ENCODE measurements around the gene LRRC26.

Gene LRRC26

GRCh38 chr9:137168904-137169856 lies 671 bp downstream of the LRRC26 start:
- peak overlapping the region; percentile 60; the same call in 1 of the 2 replicates for H3K4me3 ChIP-seq (ENCODE audit: low read length)
- H3K4me1 ChIP-seq (ENCODE audit: insufficient read depth, low read length) = no peaks in the 10 kb centered on the region
- no peak overlapping the region for H3K9ac ChIP-seq (ENCODE audit: low read depth, low read length)
- peaks cover 100% of the 10 kb centered on the region for H3K27me3 ChIP-seq (ENCODE audit: insufficient read depth, low read length)
- H3K36me3 ChIP-seq (ENCODE audit: insufficient read depth, low read depth, low read length) = no peaks in the 10 kb centered on the region
- H3K27ac ChIP-seq (ENCODE audit: low read length) = no peak overlapping the region
- no peaks in the 10 kb centered on the region for H3K9me3 ChIP-seq (ENCODE audit: insufficient read depth, low read depth, low read length)

GRCh38 chr9:137168573-137168903 lies 1.3 kb downstream of the LRRC26 start:
- Histone ChIP-seq H3K9ac (ENCODE audit: low read depth, low read length) (no peak overlapping the region), H3K27me3 (ENCODE audit: insufficient read depth, low read length) (peaks cover 100% of the 10 kb centered on the region), H3K36me3 (ENCODE audit: insufficient read depth, low read depth, low read length) (no peaks in the 10 kb centered on the region), H3K27ac (ENCODE audit: low read length) (no peak overlapping the region), H3K9me3 (ENCODE audit: insufficient read depth, low read depth, low read length) (no peaks in the 10 kb centered on the region), H3K4me1 (ENCODE audit: insufficient read depth, low read length) (no peaks in the 10 kb centered on the region), H3K4me3 (ENCODE audit: low read length) (peak overlapping the region; percentile 60; the same call in 1 of the 2 replicates)

- no peak overlapping the region for H3K27ac ChIP-seq (ENCODE audit: low read length)
- H3K27me3 ChIP-seq (ENCODE audit: insufficient read depth, low read length) = peaks cover 100% of the 10 kb centered on the region
- no peaks in the 10 kb centered on the region for H3K9me3 ChIP-seq (ENCODE audit: insufficient read depth, low read depth, low read length)
- H3K9ac ChIP-seq (ENCODE audit: low read depth, low read length) = no peak overlapping the region
- H3K4me3 ChIP-seq (ENCODE audit: low read length) = no peak overlapping the region
- H3K4me1 ChIP-seq (ENCODE audit: insufficient read depth, low read length) = no peaks in the 10 kb centered on the region
- no peaks in the 10 kb centered on the region for H3K36me3 ChIP-seq (ENCODE audit: insufficient read depth, low read depth, low read length)
These were observed 1.9 kb downstream of the LRRC26 start for GRCh38 chr9:137167747-137168572.

- Histone ChIP-seq H3K9ac (ENCODE audit: low read depth, low read length) (no peak overlapping the region), H3K4me3 (ENCODE audit: low read length) (no peak overlapping the region), H3K4me1 (ENCODE audit: insufficient read depth, low read length) (no peaks in the 10 kb centered on the region), H3K27me3 (ENCODE audit: insufficient read depth, low read length) (peaks cover 100% of the 10 kb centered on the region), H3K9me3 (ENCODE audit: insufficient read depth, low read depth, low read length) (no peaks in the 10 kb centered on the region), H3K27ac (ENCODE audit: low read length) (no peak overlapping the region), H3K36me3 (ENCODE audit: insufficient read depth, low read depth, low read length) (no peaks in the 10 kb centered on the region)
These were observed 2.5 kb downstream of the LRRC26 start for GRCh38 chr9:137167277-137167746.

GRCh38 chr9:137166380-137167229 lies 3.2 kb downstream of the LRRC26 start:
- H3K36me3 ChIP-seq (ENCODE audit: insufficient read depth, low read depth, low read length) = no peaks in the 10 kb centered on the region
- H3K9ac ChIP-seq (ENCODE audit: low read depth, low read length) = no peak overlapping the region
- H3K27me3 ChIP-seq (ENCODE audit: insufficient read depth, low read length) = peaks cover 100% of the 10 kb centered on the region

GRCh38 chr9:137165250-137165836 lies 4.5 kb downstream of the LRRC26 start:
- Histone ChIP-seq H3K4me1 (ENCODE audit: insufficient read depth, low read length) (no peaks in the 10 kb centered on the region), H3K9ac (ENCODE audit: low read depth, low read length) (no peak overlapping the region), H3K4me3 (ENCODE audit: low read length) (no peak overlapping the region), H3K36me3 (ENCODE audit: insufficient read depth, low read depth, low read length) (no peaks in the 10 kb centered on the region), H3K27ac (ENCODE audit: low read length) (no peak overlapping the region), H3K27me3 (ENCODE audit: insufficient read depth, low read length) (peaks cover 100% of the 10 kb centered on the region), H3K9me3 (ENCODE audit: insufficient read depth, low read depth, low read length) (no peaks in the 10 kb centered on the region)

More at GRCh38 chr9:137166380-137167229, 3.2 kb downstream of the LRRC26 start:
- Histone ChIP-seq H3K4me1 (ENCODE audit: insufficient read depth, low read length) (no peaks in the 10 kb centered on the region), H3K27ac (ENCODE audit: low read length) (no peak overlapping the region), H3K9me3 (ENCODE audit: insufficient read depth, low read depth, low read length) (no peaks in the 10 kb centered on the region), H3K4me3 (ENCODE audit: low read length) (no peak overlapping the region)

GRCh38 chr9:137164370-137165249 lies 5.2 kb downstream of the LRRC26 start:
- no peaks in the 10 kb centered on the region for H3K36me3 ChIP-seq (ENCODE audit: insufficient read depth, low read depth, low read length)
- no peak overlapping the region for H3K27ac ChIP-seq (ENCODE audit: low read length)
- H3K4me1 ChIP-seq (ENCODE audit: insufficient read depth, low read length) = no peaks in the 10 kb centered on the region
- H3K9ac ChIP-seq (ENCODE audit: low read depth, low read length) = no peak overlapping the region
- H3K27me3 ChIP-seq (ENCODE audit: insufficient read depth, low read length) = peaks cover 100% of the 10 kb centered on the region
- H3K4me3 ChIP-seq (ENCODE audit: low read length) = no peak overlapping the region
- H3K9me3 ChIP-seq (ENCODE audit: insufficient read depth, low read depth, low read length) = no peaks in the 10 kb centered on the region

- H3K9me3 ChIP-seq (ENCODE audit: insufficient read depth, low read depth, low read length) = no peaks in the 10 kb centered on the region
- no peaks in the 10 kb centered on the region for H3K4me1 ChIP-seq (ENCODE audit: insufficient read depth, low read length)
- H3K9ac ChIP-seq (ENCODE audit: low read depth, low read length) = no peak overlapping the region
- no peak overlapping the region for H3K4me3 ChIP-seq (ENCODE audit: low read length)
- H3K27me3 ChIP-seq (ENCODE audit: insufficient read depth, low read length) = peaks cover 100% of the 10 kb centered on the region
- no peak overlapping the region for H3K27ac ChIP-seq (ENCODE audit: low read length)
- H3K36me3 ChIP-seq (ENCODE audit: insufficient read depth, low read depth, low read length) = no peaks in the 10 kb centered on the region
These were observed 6.0 kb downstream of the LRRC26 start for GRCh38 chr9:137163805-137164204.

GRCh38 chr9:137163365-137163715 lies 6.5 kb downstream of the LRRC26 start:
- no peaks in the 10 kb centered on the region for H3K9me3 ChIP-seq (ENCODE audit: insufficient read depth, low read depth, low read length)
- no peaks in the 10 kb centered on the region for H3K4me1 ChIP-seq (ENCODE audit: insufficient read depth, low read length)
- peaks cover 100% of the 10 kb centered on the region for H3K27me3 ChIP-seq (ENCODE audit: insufficient read depth, low read length)
- no peaks in the 10 kb centered on the region for H3K36me3 ChIP-seq (ENCODE audit: insufficient read depth, low read depth, low read length)
- H3K4me3 ChIP-seq (ENCODE audit: low read length) = peak overlapping the region; percentile 56; the same call in 1 of the 2 replicates
- H3K9ac ChIP-seq (ENCODE audit: low read depth, low read length) = no peak overlapping the region
- H3K27ac ChIP-seq (ENCODE audit: low read length) = no peak overlapping the region

- Histone ChIP-seq H3K27ac (ENCODE audit: low read length) (no peak overlapping the region), H3K36me3 (ENCODE audit: insufficient read depth, low read depth, low read length) (no peaks in the 10 kb centered on the region), H3K27me3 (ENCODE audit: insufficient read depth, low read length) (peaks cover 100% of the 10 kb centered on the region), H3K4me3 (ENCODE audit: low read length) (peak overlapping the region; percentile 56; the same call in 1 of the 2 replicates), H3K9ac (ENCODE audit: low read depth, low read length) (no peak overlapping the region), H3K4me1 (ENCODE audit: insufficient read depth, low read length) (no peaks in the 10 kb centered on the region), H3K9me3 (ENCODE audit: insufficient read depth, low read depth, low read length) (no peaks in the 10 kb centered on the region)
These were observed 7.1 kb downstream of the LRRC26 start for GRCh38 chr9:137162505-137163364.

Data from iPS-20b (cell line).